NCI-H774 (cell line): Measurements from ENCODE around the gene OVCA2.

Source experiments
- DNase-seq: peaks from one replicate; lab custom pipeline; 2025; lab: John Stamatoyannopoulos, UW

OVCA2 gene

GRCh38 chr17:2054512-2055291 lies 12.9 kb downstream of the OVCA2 start, which contains the start of gene HIC1:
HIC1 (plus strand) TSS chr17:2055103; CDS start chr17:2056691, 1,588 bp downstream.
- DNase-seq = peak; percentile 15

- DNase-seq = no peak
These were observed 13.7 kb downstream of the OVCA2 start for GRCh38 chr17:2055292-2056205.

- no peak for DNase-seq
These were observed 14.7 kb downstream of the OVCA2 start for GRCh38 chr17:2056206-2057174.

GRCh38 chr17:2057175-2057759 lies 15.4 kb downstream of the OVCA2 start:
- no peak for DNase-seq

GRCh38 chr17:2057760-2058585 lies 16.2 kb downstream of the OVCA2 start:
- DNase-seq = no peak

GRCh38 chr17:2058586-2059546 lies 17.0 kb downstream of the OVCA2 start:
- DNase-seq = no peak

GRCh38 chr17:2059547-2060384 lies 17.9 kb downstream of the OVCA2 start:
- DNase-seq = no peak

- no peak for DNase-seq
These were observed 18.5 kb downstream of the OVCA2 start for GRCh38 chr17:2060385-2060658.

- no peak for DNase-seq
These were observed 19.0 kb downstream of the OVCA2 start for GRCh38 chr17:2060681-2061440.

GRCh38 chr17:2061441-2061958 lies 19.7 kb downstream of the OVCA2 start:
- no peak for DNase-seq

- no peak for DNase-seq
These were observed 20.9 kb downstream of the OVCA2 start for GRCh38 chr17:2062571-2063183.

GRCh38 chr17:2063261-2064146 lies 21.7 kb downstream of the OVCA2 start:
- no peak for DNase-seq

GRCh38 chr17:2064147-2064489 lies 22.3 kb downstream of the OVCA2 start:
- DNase-seq = no peak

- no peak for DNase-seq
These were observed 22.7 kb downstream of the OVCA2 start for GRCh38 chr17:2064520-2064971.

GRCh38 chr17:2064980-2065785 lies 23.4 kb downstream of the OVCA2 start:
- no peak for DNase-seq
